ENCODE measurements around the gene ZSCAN30. TPM values are rescaled to one million over a fixed set of nuclear protein-coding genes. Genes with fewer than 3 reads are reported as not detected.

The ZSCAN30 gene
- total RNA-seq, 2 donors from 2014 or later: 19.5 to 45.8 TPM

DNA sequence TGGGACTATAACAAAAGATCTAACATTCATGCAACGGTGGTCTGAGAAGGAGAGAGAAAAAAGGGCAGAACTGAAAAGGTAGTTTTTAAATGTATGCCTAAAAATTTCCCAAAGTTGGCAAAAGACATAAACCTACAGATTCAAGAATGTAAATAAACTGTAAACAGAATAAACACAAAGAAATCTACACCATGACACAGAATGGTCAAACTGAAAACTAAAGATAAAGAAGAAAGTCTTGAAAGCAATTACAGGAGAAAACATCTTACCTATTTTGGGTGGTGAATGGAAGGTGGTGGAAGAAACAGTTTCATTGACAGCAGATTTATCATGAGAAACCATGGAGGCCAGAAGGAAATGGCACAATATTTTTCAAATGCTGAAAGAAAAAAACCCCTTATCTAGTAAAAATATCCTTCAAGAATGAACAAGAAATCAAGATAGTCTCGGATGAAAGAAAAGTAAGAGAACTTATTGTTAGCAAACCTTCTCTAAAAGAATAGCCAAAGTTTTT, 84.8 kb downstream of the ZSCAN30 start:
- H3K9me3 ChIP-seq: no peaks in the 10 kb centered on the region
- no peak overlapping the region for H3K27ac ChIP-seq
- TF ChIP-seq, protein P1, sequence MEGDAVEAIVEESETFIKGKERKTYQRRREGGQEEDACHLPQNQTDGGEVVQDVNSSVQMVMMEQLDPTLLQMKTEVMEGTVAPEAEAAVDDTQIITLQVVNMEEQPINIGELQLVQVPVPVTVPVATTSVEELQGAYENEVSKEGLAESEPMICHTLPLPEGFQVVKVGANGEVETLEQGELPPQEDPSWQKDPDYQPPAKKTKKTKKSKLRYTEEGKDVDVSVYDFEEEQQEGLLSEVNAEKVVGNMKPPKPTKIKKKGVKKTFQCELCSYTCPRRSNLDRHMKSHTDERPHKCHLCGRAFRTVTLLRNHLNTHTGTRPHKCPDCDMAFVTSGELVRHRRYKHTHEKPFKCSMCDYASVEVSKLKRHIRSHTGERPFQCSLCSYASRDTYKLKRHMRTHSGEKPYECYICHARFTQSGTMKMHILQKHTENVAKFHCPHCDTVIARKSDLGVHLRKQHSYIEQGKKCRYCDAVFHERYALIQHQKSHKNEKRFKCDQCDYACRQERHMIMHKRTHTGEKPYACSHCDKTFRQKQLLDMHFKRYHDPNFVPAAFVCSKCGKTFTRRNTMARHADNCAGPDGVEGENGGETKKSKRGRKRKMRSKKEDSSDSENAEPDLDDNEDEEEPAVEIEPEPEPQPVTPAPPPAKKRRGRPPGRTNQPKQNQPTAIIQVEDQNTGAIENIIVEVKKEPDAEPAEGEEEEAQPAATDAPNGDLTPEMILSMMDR (IDR thresholded peaks at IDR 0.05): no peak
- DNase-seq (ENCODE audit: low spot score): no peak
- no peaks in the 10 kb centered on the region for H3K36me3 ChIP-seq
- no peaks in the 10 kb centered on the region for H3K27me3 ChIP-seq (replicated peaks; ENCODE audit: insufficient read depth)
- no peak for ATAC-seq (ENCODE audit: insufficient number of reproducible peaks, low FRiP score, low read depth)
- peaks cover 0 to 2% of the 10 kb centered on the region in 2 donors for H3K4me1 ChIP-seq (ENCODE audit: control insufficient read depth in 1 of 2, low read depth in 2 of 2)
- H3K4me3 ChIP-seq: no peak overlapping the region

DNA sequence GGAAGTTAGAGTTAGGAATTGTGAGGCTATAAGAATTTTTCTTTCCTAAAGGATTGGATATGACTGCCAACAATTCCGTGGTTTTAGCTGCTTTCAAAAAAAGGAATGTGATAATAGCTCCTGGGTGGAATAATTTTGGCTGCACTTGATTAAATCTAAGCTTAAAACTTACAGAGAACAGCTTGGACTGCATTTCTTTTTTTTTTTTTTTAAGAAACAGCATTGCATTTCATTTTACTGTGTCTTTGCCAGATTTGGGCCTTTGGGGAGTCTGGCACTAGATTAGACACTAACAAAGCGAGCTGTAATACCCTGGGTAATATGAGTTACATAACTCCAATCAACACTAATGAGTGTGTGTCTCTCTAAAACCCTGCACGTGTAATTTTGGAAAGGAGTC, 87.0 kb downstream of the ZSCAN30 start:
- peaks cover 0 to 2% of the 10 kb centered on the region in 2 donors for H3K4me1 ChIP-seq (ENCODE audit: control insufficient read depth in 1 of 2, low read depth in 2 of 2)
- no peak for ATAC-seq (ENCODE audit: insufficient number of reproducible peaks, low FRiP score, low read depth)
- H3K36me3 ChIP-seq: no peaks in the 10 kb centered on the region
- H3K27ac ChIP-seq: no peak overlapping the region
- no peak overlapping the region for H3K4me3 ChIP-seq
- TF ChIP-seq, protein P1 (IDR thresholded peaks at IDR 0.05): no peak
- no peaks in the 10 kb centered on the region for H3K27me3 ChIP-seq (replicated peaks; ENCODE audit: insufficient read depth)
- H3K9me3 ChIP-seq: no peaks in the 10 kb centered on the region
- DNase-seq (ENCODE audit: low spot score): no peak

- ATAC-seq (ENCODE audit: insufficient number of reproducible peaks, low FRiP score, low read depth): no peak
Observed at GRCh38 chr18:35201256-35201931, 88.6 kb downstream of the ZSCAN30 start.

More at GRCh38 chr18:35201256-35201931, 88.6 kb downstream of the ZSCAN30 start:
- Histone ChIP-seq H3K36me3 (no peaks in the 10 kb centered on the region), H3K4me1 (ENCODE audit: control insufficient read depth in 1 of 2, low read depth in 2 of 2) (peaks cover 0 to 5% of the 10 kb centered on the region in 2 donors), H3K9me3 (no peaks in the 10 kb centered on the region), H3K4me3 (no peak overlapping the region), H3K27ac (no peak overlapping the region), H3K27me3 (replicated peaks; ENCODE audit: insufficient read depth) (no peaks in the 10 kb centered on the region)
- TF ChIP-seq, protein P1 (IDR thresholded peaks at IDR 0.05): no peak
- DNase-seq (ENCODE audit: low spot score): no peak

Other genes with a start within 250 kb of the ZSCAN30 start
- gene MAPRE2, start 248.8 kb downstream of the ZSCAN30 start, total RNA-seq: 10 to 100 TPM; 31.8 to 54.2 TPM
- 10 to 100 TPM; 16.2 to 45.8 TPM for gene ZNF397, start 49.2 kb downstream of the ZSCAN30 start, total RNA-seq
- 10 to 100 TPM; 26.1 to 40.8 TPM for gene ZNF24, start 54.2 kb upstream of the ZSCAN30 start, total RNA-seq
- gene ZNF396, start 87.1 kb upstream of the ZSCAN30 start, total RNA-seq: 1 to 10 TPM in 1 of 2 donors, under 1 TPM in 1; 0.95 to 4.1 TPM
- gene INO80C, start 207.7 kb upstream of the ZSCAN30 start, total RNA-seq: 1 to 10 TPM; 3.0 to 7.3 TPM